ENCODE measurements around the gene PSTPIP2.
A peak's percentile ranks its signal among the peaks of the same experiment; 100 is the strongest.

PSTPIP2 gene

GRCh38 chr18:45945669-45946068 lies 126.4 kb downstream of the PSTPIP2 start:
- Histone ChIP-seq H3K27me3 (replicated peaks) (no peaks in the 10 kb centered on the region), H3K36me3 (replicated peaks) (peaks cover 74% of the 10 kb centered on the region), H3K4me3 (ENCODE audit: low read depth, low read length) (no peak overlapping the region), H3K27ac (no peak overlapping the region)
- DNase-seq: no peak
- in situ Hi-C loops (cut with HindIII; ENCODE audit: low pct_ligation_motif_present, low sequenced_read_pairs): no loop called here
- TF ChIP-seq, protein P1, sequence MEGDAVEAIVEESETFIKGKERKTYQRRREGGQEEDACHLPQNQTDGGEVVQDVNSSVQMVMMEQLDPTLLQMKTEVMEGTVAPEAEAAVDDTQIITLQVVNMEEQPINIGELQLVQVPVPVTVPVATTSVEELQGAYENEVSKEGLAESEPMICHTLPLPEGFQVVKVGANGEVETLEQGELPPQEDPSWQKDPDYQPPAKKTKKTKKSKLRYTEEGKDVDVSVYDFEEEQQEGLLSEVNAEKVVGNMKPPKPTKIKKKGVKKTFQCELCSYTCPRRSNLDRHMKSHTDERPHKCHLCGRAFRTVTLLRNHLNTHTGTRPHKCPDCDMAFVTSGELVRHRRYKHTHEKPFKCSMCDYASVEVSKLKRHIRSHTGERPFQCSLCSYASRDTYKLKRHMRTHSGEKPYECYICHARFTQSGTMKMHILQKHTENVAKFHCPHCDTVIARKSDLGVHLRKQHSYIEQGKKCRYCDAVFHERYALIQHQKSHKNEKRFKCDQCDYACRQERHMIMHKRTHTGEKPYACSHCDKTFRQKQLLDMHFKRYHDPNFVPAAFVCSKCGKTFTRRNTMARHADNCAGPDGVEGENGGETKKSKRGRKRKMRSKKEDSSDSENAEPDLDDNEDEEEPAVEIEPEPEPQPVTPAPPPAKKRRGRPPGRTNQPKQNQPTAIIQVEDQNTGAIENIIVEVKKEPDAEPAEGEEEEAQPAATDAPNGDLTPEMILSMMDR (IDR thresholded peaks at IDR 0.05; ENCODE audit: low read depth, low read length, missing control alignments): no peak

DNA sequence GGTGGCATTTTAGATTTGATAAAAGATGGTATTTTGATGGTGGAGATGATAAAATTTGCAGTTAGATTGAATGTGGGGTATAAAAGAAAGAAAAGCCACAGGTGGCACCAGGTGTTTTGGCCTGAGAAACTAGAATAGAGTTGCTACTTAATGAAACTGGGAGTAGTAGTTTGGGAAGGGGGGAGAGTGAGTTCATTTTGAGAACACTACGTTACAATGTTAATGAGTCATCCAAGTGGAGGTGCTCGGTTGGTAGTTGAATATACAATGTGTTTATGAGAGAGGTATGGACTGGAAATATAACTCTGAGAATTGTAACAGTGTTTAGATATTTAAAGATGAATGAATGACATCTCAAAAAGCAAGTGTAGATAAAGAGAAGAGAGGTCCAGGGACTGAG lies 131.3 kb downstream of the PSTPIP2 start:
- in situ Hi-C loops (cut with HindIII; ENCODE audit: low pct_ligation_motif_present, low sequenced_read_pairs): no loop called here
- no peak for DNase-seq
- peaks cover 74% of the 10 kb centered on the region for H3K36me3 ChIP-seq (replicated peaks)

GRCh38 chr18:45939236-45939635 lies 132.8 kb downstream of the PSTPIP2 start:
- Histone ChIP-seq H3K27me3 (replicated peaks) (no peaks in the 10 kb centered on the region), H3K36me3 (replicated peaks) (peaks cover 74% of the 10 kb centered on the region), H3K4me3 (ENCODE audit: low read depth, low read length) (no peak overlapping the region), H3K27ac (no peak overlapping the region)
- TF ChIP-seq, protein P1 (IDR thresholded peaks at IDR 0.05; ENCODE audit: low read depth, low read length, missing control alignments): no peak
- in situ Hi-C loops (cut with HindIII; ENCODE audit: low pct_ligation_motif_present, low sequenced_read_pairs): no loop called here
- DNase-seq: no peak

More for the DNA sequence above, 131.3 kb downstream of the PSTPIP2 start:
- H3K27me3 ChIP-seq (replicated peaks): no peaks in the 10 kb centered on the region
- H3K4me3 ChIP-seq (ENCODE audit: low read depth, low read length): no peak overlapping the region
- TF ChIP-seq, protein P1 (IDR thresholded peaks at IDR 0.05; ENCODE audit: low read depth, low read length, missing control alignments): no peak
- no peak overlapping the region for H3K27ac ChIP-seq

GRCh38 chr18:45938488-45938935 lies 133.5 kb downstream of the PSTPIP2 start:
- in situ Hi-C loops (cut with HindIII; ENCODE audit: low pct_ligation_motif_present, low sequenced_read_pairs): no loop called here
- TF ChIP-seq, protein P1 (IDR thresholded peaks at IDR 0.05; ENCODE audit: low read depth, low read length, missing control alignments): no peak
- Histone ChIP-seq H3K4me3 (ENCODE audit: low read depth, low read length) (no peak overlapping the region), H3K27me3 (replicated peaks) (no peaks in the 10 kb centered on the region), H3K36me3 (replicated peaks) (peaks cover 66% of the 10 kb centered on the region), H3K27ac (no peak overlapping the region)
- DNase-seq: no peak

DNA sequence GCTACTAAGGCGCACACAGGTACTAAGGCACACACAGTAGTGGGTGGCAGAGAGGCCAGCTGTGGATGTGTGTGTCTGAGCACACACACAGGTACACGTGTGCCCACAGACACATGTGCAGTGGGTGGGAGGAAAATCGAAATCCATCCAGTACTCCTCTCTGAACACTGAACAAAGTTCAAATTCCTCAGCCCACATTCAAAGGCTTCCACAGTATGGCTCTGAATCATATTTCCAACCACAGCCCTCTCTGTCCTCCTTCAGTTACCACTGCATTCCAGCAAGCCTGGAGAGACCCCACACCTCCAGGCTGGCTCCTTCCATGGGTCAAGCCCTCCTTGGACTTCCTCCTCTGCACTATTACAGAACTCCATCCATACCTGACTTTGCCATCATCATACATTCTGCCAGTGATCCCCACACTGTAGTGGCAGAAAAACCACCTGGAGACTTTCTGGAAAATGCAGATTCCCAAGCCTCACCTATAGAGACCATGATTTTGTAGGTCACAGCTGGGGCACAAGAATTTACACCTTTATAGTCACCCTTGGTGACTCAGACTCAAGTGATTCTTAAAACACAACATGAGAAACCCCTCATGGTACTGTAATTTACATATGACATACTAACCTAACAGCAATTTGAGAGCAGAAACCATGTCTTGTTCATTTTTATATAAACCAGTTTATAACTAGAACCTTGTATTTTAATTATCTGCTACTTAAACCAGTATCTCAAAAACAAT lies 136.3 kb downstream of the PSTPIP2 start:
- peak; percentile 65 for DNase-seq
- Histone ChIP-seq H3K4me3 (ENCODE audit: low read depth, low read length) (no peak overlapping the region), H3K27me3 (replicated peaks) (no peaks in the 10 kb centered on the region), H3K36me3 (replicated peaks) (peaks cover 54% of the 10 kb centered on the region), H3K27ac (peak overlapping the region; percentile 52)
- TF ChIP-seq, protein P1 (IDR thresholded peaks at IDR 0.05; ENCODE audit: low read depth, low read length, missing control alignments): no peak
- in situ Hi-C loops (cut with HindIII; ENCODE audit: low pct_ligation_motif_present, low sequenced_read_pairs): no loop called here

Measured in brain microvascular endothelial cell (primary cell).